HCT116 (cell line): ENCODE measurements around the gene WBP1. TPM values are rescaled to one million over a fixed set of nuclear protein-coding genes. Genes with fewer than 3 reads are reported as not detected.

Experiments
- ATAC-seq: fragments of 200-7000 bp; cut with Tn5 transposase; 2 replicates; pipeline ENCODE4 v1.9.1; 2020; ENCODE audit warnings: mild to moderate bottlenecking, moderate library complexity
- BruUV-seq: library from RNA; stranded (reverse); fragments of 400-500 nt; replicated peaks from 2 replicates; lab custom pipeline; 2021; lab: Mats Ljungman, UMichigan
- CTCF ChIA-PET: fragments of 300-600 bp; sonication (Branson Sonifier 250); formaldehyde crosslinking; loops from one replicate; lab custom pipeline; 2021; ENCODE audit warnings: antibody characterized with exemption; lab: Charles Lee
- POLR2A ChIA-PET: fragments of 300-600, 350-600 bp; sonication (Branson Sonifier 250); formaldehyde crosslinking; loops from one replicate; lab custom pipeline; 2021; ENCODE audit warnings: antibody characterized with exemption; lab: Charles Lee
- RAD21 ChIA-PET, 2 experiments: fragments of 300-600 bp; sonication (Branson Sonifier 250); formaldehyde crosslinking; loops; one replicate each; lab custom pipeline; 2023; ENCODE audit warnings: low total read pairs in 2 of 2; ENCODE audit not compliant: uncharacterized antibody in 2 of 2, unreplicated experiment in 2 of 2, low non-redundant PET in 1 of 2; lab: Charles Lee
- DNase-seq: peaks from one replicate; pipeline ENCODE4 v3.0.0-alpha.2; 2010; ENCODE audit warnings: low read depth, low spot score
- H2AFZ ChIP-seq: fragments of 200-600 bp; shearing (Covaris generic), sonication (generic); 2 replicates; pipeline ENCODE4 v1.6.1; 2017; ENCODE audit warnings: low read depth, mixed run types, mixed read lengths, antibody characterized with exemption, low read length; ENCODE audit not compliant: poor library complexity, severe bottlenecking
- H3K27ac ChIP-seq: 2 replicates; pipeline ENCODE4 v1.5.1; 2012; ENCODE audit warnings: low read depth, low read length
- H3K27me3 ChIP-seq: fragments of 200-600 bp; sonication (generic); 2 replicates; pipeline ENCODE4 v1.6.1; 2016; ENCODE audit warnings: mixed run types, low read length, mixed read lengths; ENCODE audit not compliant: insufficient read depth
- H3K36me3 ChIP-seq, 2 experiments: fragments of 200-500 bp in 1 of 2; fragments of 200-600 bp in 1 of 2; sonication (Bioruptor generic) in 1 of 2; sonication (generic) in 1 of 2; 2 replicates each; pipeline versions ENCODE4 v1.5.1 to v1.6.1; 2014 to 2016; ENCODE audit warnings: low read length in 2 of 2, inconsistent platforms in 1 of 2, mixed read lengths in 1 of 2, mixed run types in 1 of 2; ENCODE audit not compliant: insufficient read depth in 2 of 2, control insufficient read depth in 1 of 2
- H3K4me1 ChIP-seq, 2 experiments: fragments of 200-600 bp in 1 of 2; sonication (generic) in 1 of 2; 2 replicates each; pipeline versions ENCODE4 v1.5.1 to v1.6.1; 2012 to 2017; ENCODE audit warnings: low read length in 2 of 2, inconsistent platforms in 1 of 2, mild to moderate bottlenecking in 1 of 2, mixed read lengths in 1 of 2, mixed run types in 1 of 2, moderate library complexity in 1 of 2; ENCODE audit not compliant: insufficient read depth in 2 of 2, control insufficient read depth in 1 of 2
- H3K4me2 ChIP-seq: fragments of 200-600 bp; sonication (generic); 2 replicates; pipeline ENCODE4 v1.6.1; 2017; ENCODE audit warnings: mixed run types, low read length, mixed read lengths
- H3K4me3 ChIP-seq, 2 experiments: fragments of 200-600 bp in 1 of 2; sonication (generic) in 1 of 2; replicated peaks in 1 of 2; 2 replicates each; pipeline ENCODE4 v1.5.1; 2011 to 2016; ENCODE audit warnings: low read length in 2 of 2, control low read depth in 1 of 2, low read depth in 1 of 2, mild to moderate bottlenecking in 1 of 2, mixed read lengths in 1 of 2, mixed run types in 1 of 2
- H3K79me2 ChIP-seq: fragments of 200-600 bp; sonication (generic); 2 replicates; pipeline ENCODE4 v1.6.1; 2017; ENCODE audit warnings: mild to moderate bottlenecking, mixed run types, low read length, moderate library complexity, mixed read lengths; ENCODE audit not compliant: insufficient read depth
- H3K9ac ChIP-seq: fragments of 200-600 bp; sonication (generic); 2 replicates; pipeline ENCODE4 v1.6.1; 2016; ENCODE audit warnings: low read length, mixed read lengths
- H3K9me2 ChIP-seq: fragments of 200-600 bp; sonication (generic), shearing (Covaris generic); 2 replicates; pipeline ENCODE4 v1.6.1; 2017; ENCODE audit warnings: mixed run types, mild to moderate bottlenecking, moderate library complexity; ENCODE audit not compliant: insufficient read depth
- H3K9me3 ChIP-seq, 2 experiments: fragments of 200-500 bp in 1 of 2; fragments of 200-600 bp in 1 of 2; sonication (Bioruptor generic) in 1 of 2; sonication (generic) in 1 of 2; 2 replicates each; pipeline ENCODE4 v1.6.1; 2014 to 2017; ENCODE audit warnings: low read length in 2 of 2, mixed read lengths in 2 of 2, inconsistent platforms in 1 of 2, low read depth in 1 of 2, mild to moderate bottlenecking in 1 of 2, mixed run types in 1 of 2, moderate library complexity in 1 of 2; ENCODE audit not compliant: control insufficient read depth in 1 of 2, insufficient read depth in 1 of 2
- H4K20me1 ChIP-seq: fragments of 200-600 bp; sonication (generic), shearing (Covaris generic); 2 replicates; pipeline ENCODE4 v1.6.1; 2017; ENCODE audit warnings: mixed run types, mild to moderate bottlenecking, moderate library complexity; ENCODE audit not compliant: insufficient read depth
- ATF3 ChIP-seq: IDR thresholded peaks from 2 replicates; pipeline ENCODE4 v1.6.1; 2012
- POLR2A ChIP-seq: IDR thresholded peaks from 2 replicates; pipeline ENCODE4 v1.7.0; 2011; ENCODE audit warnings: borderline replicate concordance; ENCODE audit not compliant: insufficient read depth, insufficient read length; ENCODE audit errors: extremely low read depth
- POLR2AphosphoS5 ChIP-seq: IDR thresholded peaks from 2 replicates; pipeline ENCODE4 v1.6.1; 2011; ENCODE audit warnings: mild to moderate bottlenecking, low read depth, low read length, moderate library complexity
- TCF7L2 ChIP-seq: IDR thresholded peaks from 2 replicates; pipeline ENCODE4 v1.7.0; 2011; ENCODE audit warnings: borderline replicate concordance, inconsistent platforms; ENCODE audit not compliant: insufficient read depth, insufficient read length; ENCODE audit errors: extremely low read depth
- YY1 ChIP-seq: IDR thresholded peaks from 2 replicates; pipeline ENCODE4 v1.6.1; 2011; ENCODE audit warnings: low read length, low read depth, moderate library complexity, mild to moderate bottlenecking; ENCODE audit not compliant: insufficient replicate concordance; ENCODE audit errors: extremely low read depth
- intact Hi-C: fragments of 100-400 bp; cut with micrococcal nuclease; formaldehyde crosslinking; loops from 2 replicates; pipeline ENCODE4 v1.10.0; 2022
- total RNA-seq: library from RNA; stranded (reverse); gene quantifications from one replicate; pipeline ENCODE4 v1.2.1, GENCODE V29; 2021; ENCODE audit not compliant: unreplicated experiment
- TF ChIP-seq, protein P1 (sequence below): IDR thresholded peaks from 2 replicates; pipeline ENCODE4 v1.6.1; 2012

WBP1 gene
- total RNA-seq, 1 experiment from 2014 or later = 64.7 TPM

GRCh38 chr2:74421221-74421870 lies 36.9 kb upstream of the WBP1 start, which contains the start of the genes C2orf81 and WDR54:
C2orf81 (minus strand) TSS chr2:74421619; CDS start chr2:74421560, 59 bp downstream.
WDR54 (plus strand) TSS chr2:74421730; CDS start chr2:74422154, 424 bp downstream.
- no TSS peak for BruUV-seq
- CTCF ChIA-PET = no interaction called here
- H3K4me2 ChIP-seq = peak within 1 kb of the TSS; percentile 89
- no peaks in the 10 kb centered on the region for H3K9me3 ChIP-seq
- H3K4me3 ChIP-seq = peak within 1 kb of the TSS; percentile 82 to 85
- peak; percentile 89 for ATAC-seq
- H3K79me2 ChIP-seq = no peaks in the 10 kb centered on the region
- peaks cover 4 to 11% of the 10 kb centered on the region in 2 experiments; a peak in 3 of 4 replicates for H3K36me3 ChIP-seq
- no peaks in the 10 kb centered on the region for H4K20me1 ChIP-seq
- no peaks in the 10 kb centered on the region for H3K9me2 ChIP-seq
- RAD21 ChIA-PET = no interaction called here
- peak within 1 kb of the TSS; percentile 71 for H3K9ac ChIP-seq
- POLR2A ChIA-PET = no interaction called here
- peaks cover 0 to 33% of the 10 kb centered on the region in 2 experiments; a peak in 3 of 4 replicates for H3K4me1 ChIP-seq
- no peak within 1 kb of the TSS for H2AFZ ChIP-seq
- intact Hi-C loops = no loop called here
- peak; percentile 79 for DNase-seq
- H3K27ac ChIP-seq = peak within 1 kb of the TSS; percentile 54
- TF ChIP-seq POLR2A (peak; percentile 60), POLR2AphosphoS5 (peak; percentile 86), ATF3 (no peak), TCF7L2 (peak; percentile 24), YY1 (peak; percentile 85)
- TF ChIP-seq, protein P1, sequence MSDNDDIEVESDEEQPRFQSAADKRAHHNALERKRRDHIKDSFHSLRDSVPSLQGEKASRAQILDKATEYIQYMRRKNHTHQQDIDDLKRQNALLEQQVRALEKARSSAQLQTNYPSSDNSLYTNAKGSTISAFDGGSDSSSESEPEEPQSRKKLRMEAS = peak; percentile 96
- no peaks in the 10 kb centered on the region for H3K27me3 ChIP-seq
